ENCODE data around the gene CNTN5. TPM values are rescaled to one million over a fixed set of nuclear protein-coding genes. Genes with fewer than 3 reads are reported as not detected.

The CNTN5 gene
- total RNA-seq, 1 donor from 2014 or later = not detected

DNA sequence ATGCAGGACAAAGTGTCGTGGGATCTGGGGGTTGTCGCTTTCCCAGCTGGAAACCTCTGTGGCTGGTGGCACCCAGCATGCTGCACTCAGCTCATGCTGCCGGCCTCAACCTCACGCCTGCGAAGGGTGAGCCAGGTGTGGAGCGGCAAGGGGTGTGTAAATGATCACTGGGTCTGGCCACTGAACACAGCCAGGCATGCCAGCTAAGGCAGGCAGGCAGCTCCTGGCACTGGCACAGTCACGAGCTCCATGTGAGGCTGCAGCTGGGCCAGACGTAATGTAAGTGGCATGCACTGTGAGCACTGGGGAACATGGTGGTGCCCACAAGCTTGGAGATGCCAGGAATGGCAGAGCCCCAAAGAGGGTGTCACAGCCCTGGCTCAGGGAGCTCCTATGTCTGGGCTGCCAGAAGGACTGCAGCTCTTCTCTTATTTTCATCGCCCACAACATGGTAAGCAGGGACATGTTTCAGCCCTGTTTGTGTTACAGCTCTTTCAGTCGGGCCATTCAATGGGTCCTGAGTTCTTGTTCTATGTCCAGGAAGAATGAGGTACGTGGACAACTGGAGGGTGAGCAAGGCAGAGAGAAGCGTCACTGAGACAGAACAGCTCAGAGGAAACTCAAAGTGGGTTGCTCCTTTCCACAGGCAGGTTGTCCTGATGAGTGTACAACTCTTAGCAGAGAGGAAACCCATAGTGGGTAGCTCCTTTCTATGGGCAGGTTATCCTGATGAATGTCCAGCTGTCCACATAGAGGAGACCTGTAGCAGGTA, 403.8 kb downstream of the CNTN5 start:
- Mint-ChIP-seq H3K27me3 (no peaks in the 10 kb centered on the region), H3K4me1 (no peaks in the 10 kb centered on the region), H3K9me3 (peaks cover 5% of the 10 kb centered on the region), H3K36me3 (ENCODE audit: low read depth) (no peaks in the 10 kb centered on the region), H3K4me3 (no peak overlapping the region), H3K27ac (no peak overlapping the region)
- ChIA-PET CTCF (no interaction called here), POLR2A (no interaction called here)
- DNase-seq (no peak), ATAC-seq (ENCODE audit: low read depth) (no peak)
- TF ChIP-seq, protein P1, sequence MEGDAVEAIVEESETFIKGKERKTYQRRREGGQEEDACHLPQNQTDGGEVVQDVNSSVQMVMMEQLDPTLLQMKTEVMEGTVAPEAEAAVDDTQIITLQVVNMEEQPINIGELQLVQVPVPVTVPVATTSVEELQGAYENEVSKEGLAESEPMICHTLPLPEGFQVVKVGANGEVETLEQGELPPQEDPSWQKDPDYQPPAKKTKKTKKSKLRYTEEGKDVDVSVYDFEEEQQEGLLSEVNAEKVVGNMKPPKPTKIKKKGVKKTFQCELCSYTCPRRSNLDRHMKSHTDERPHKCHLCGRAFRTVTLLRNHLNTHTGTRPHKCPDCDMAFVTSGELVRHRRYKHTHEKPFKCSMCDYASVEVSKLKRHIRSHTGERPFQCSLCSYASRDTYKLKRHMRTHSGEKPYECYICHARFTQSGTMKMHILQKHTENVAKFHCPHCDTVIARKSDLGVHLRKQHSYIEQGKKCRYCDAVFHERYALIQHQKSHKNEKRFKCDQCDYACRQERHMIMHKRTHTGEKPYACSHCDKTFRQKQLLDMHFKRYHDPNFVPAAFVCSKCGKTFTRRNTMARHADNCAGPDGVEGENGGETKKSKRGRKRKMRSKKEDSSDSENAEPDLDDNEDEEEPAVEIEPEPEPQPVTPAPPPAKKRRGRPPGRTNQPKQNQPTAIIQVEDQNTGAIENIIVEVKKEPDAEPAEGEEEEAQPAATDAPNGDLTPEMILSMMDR (IDR thresholded peaks at IDR 0.05) = no peak
- intact Hi-C loops (cut with micrococcal nuclease) = no loop called here

DNA sequence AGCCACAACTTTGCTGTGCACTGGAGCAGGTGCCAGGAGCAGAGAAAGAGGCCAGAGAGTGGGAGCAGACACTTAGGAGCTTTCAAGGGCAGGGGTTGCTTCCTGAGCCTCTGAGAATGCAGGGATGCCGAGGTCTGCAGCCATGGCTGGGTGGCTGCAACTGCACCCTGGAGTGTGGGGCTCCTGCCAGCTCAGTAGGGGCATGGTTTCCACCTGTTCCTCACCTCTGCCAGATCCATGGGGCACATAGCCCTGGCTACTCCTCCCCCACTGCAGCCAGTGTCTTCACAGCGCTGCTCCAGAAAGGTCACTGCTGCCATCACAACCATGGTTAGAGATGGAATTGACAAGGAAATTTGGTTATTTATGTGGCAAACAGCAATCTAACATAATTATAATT, 404.8 kb downstream of the CNTN5 start:
- DNase-seq (no peak), ATAC-seq (ENCODE audit: low read depth) (no peak)
- Mint-ChIP-seq H3K4me1 (no peaks in the 10 kb centered on the region), H3K36me3 (ENCODE audit: low read depth) (no peaks in the 10 kb centered on the region), H3K9me3 (peaks cover 5% of the 10 kb centered on the region), H3K27ac (no peak overlapping the region), H3K27me3 (no peaks in the 10 kb centered on the region), H3K4me3 (no peak overlapping the region)
- TF ChIP-seq, protein P1 (IDR thresholded peaks at IDR 0.05) = no peak
- CTCF ChIA-PET = no interaction called here
- intact Hi-C loops (cut with micrococcal nuclease) = no loop called here
- POLR2A ChIA-PET = no interaction called here

DNA sequence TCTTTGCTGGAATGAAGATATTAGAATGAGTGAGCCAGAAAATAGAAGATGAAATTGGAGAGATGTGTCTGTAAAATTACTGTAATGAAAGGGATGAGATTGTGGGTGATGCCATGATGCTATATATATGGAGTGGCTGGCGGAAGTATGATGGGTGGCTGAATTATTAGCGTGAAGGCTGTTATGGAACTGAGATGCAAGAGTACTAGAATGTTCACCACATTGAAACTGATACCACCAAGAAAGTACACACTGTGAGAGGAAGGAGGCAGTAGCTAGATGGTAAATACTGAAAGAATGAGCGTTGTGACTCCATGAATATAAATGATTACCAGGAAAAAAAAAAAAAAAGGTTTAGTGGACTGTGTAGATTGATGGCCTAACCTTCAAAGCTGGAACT, 411.9 kb downstream of the CNTN5 start:
- Mint-ChIP-seq H3K27ac (no peak overlapping the region), H3K27me3 (no peaks in the 10 kb centered on the region), H3K36me3 (ENCODE audit: low read depth) (no peaks in the 10 kb centered on the region), H3K9me3 (no peaks in the 10 kb centered on the region), H3K4me3 (no peak overlapping the region), H3K4me1 (no peaks in the 10 kb centered on the region)
- ChIA-PET CTCF (no interaction called here), POLR2A (no interaction called here)
- DNase-seq (no peak), ATAC-seq (ENCODE audit: low read depth) (no peak)
- intact Hi-C loops (cut with micrococcal nuclease) = no loop called here
- TF ChIP-seq, protein P1 (IDR thresholded peaks at IDR 0.05) = no peak

DNA sequence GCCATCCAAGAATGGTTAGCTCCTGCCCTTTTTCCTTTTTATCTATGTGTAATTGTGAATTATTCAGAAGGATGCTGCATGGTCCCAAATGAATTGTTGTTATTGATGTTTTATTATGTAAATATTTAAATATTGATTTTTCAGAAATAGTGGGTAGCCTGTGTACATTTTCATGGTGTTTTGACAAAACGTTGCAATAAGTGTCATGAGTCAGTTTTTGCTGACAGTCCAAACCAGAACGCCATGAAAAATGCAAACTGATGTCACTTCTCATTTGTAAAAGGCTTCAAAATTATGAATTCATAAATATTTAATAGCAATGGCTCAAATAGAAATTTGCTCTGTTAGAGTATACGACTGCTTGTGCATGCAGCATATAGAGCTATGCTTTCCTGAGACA, 422.5 kb downstream of the CNTN5 start:
- ATAC-seq (ENCODE audit: low read depth) (no peak), DNase-seq (no peak)
- intact Hi-C loops (cut with micrococcal nuclease) = no loop called here
- ChIA-PET CTCF (no interaction called here), POLR2A (no interaction called here)
- TF ChIP-seq, protein P1 (IDR thresholded peaks at IDR 0.05) = no peak
- Mint-ChIP-seq H3K9me3 (no peaks in the 10 kb centered on the region), H3K36me3 (ENCODE audit: low read depth) (no peaks in the 10 kb centered on the region), H3K27me3 (no peaks in the 10 kb centered on the region), H3K4me3 (no peak overlapping the region), H3K4me1 (no peaks in the 10 kb centered on the region), H3K27ac (no peak overlapping the region)

DNA sequence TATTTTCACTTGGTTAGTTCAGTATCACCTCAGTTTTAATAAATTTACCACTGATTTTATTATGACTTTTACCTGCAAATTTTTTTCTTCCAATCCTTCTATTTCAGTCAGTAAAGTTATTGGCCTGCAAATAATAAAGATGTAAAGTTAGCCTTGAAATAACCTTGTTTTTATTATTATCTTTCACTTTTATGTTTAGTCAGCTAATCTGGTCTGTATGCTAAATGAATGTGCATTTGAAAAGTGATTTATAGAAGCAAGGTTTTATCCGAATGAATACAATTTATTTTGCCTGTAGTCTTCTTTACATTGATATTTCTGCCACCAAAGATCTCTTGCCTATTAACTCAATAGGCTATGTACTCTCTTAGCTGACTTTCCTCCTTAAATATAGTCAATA, 425.7 kb downstream of the CNTN5 start:
- no peaks in the 10 kb centered on the region for H3K27me3 Mint-ChIP-seq
- intact Hi-C loops (cut with micrococcal nuclease) = no loop called here
- TF ChIP-seq, protein P1 (IDR thresholded peaks at IDR 0.05) = no peak
- CTCF ChIA-PET = no interaction called here
- no peak overlapping the region for H3K27ac Mint-ChIP-seq
- no peaks in the 10 kb centered on the region for H3K36me3 Mint-ChIP-seq (ENCODE audit: low read depth)
- H3K4me1 Mint-ChIP-seq = no peaks in the 10 kb centered on the region
- ATAC-seq (ENCODE audit: low read depth) = no peak
- H3K4me3 Mint-ChIP-seq = no peak overlapping the region
- POLR2A ChIA-PET = no interaction called here
- H3K9me3 Mint-ChIP-seq = no peaks in the 10 kb centered on the region
- no peak for DNase-seq

All from activated B cell treated with CpG ODN at 0.5 μM for 24 hours (primary cell).